HEK293 (cell line): ENCODE results near the gene DEF6.

Experiments
- CTCF ChIA-PET: fragments of 350-600 bp; formaldehyde crosslinking; extraction: SDS; loops from one replicate; lab custom pipeline; 2021; ENCODE audit warnings: antibody characterized with exemption; lab: Yijun Ruan, JAX
- POLR2A ChIA-PET: fragments of 300-600 bp; formaldehyde crosslinking; extraction: SDS; loops from one replicate; lab custom pipeline; 2020; ENCODE audit warnings: antibody characterized with exemption, inconsistent platforms; lab: Yijun Ruan, JAX
- H3K27ac ChIP-seq: fragments of 200-500 bp; sonication (Bioruptor generic); 2 replicates; pipeline ENCODE4 v1.5.1; 2014; ENCODE audit warnings: low read depth, low read length, control low read depth, inconsistent platforms; ENCODE audit errors: extremely low read depth
- H3K36me3 ChIP-seq, 2 experiments: fragments of 200-500 bp in 1 of 2; sonication (Bioruptor generic) in 1 of 2; 1 replicate in 1 of 2; 2 replicates in 1 of 2; pipeline ENCODE4 v1.5.1; 2014 to 2017; ENCODE audit warnings: inconsistent platforms in 2 of 2, low read length in 2 of 2; ENCODE audit not compliant: control insufficient read depth in 2 of 2, insufficient read depth in 1 of 2
- H3K4me1 ChIP-seq: fragments of 200-500 bp; sonication (Bioruptor generic); 2 replicates; pipeline ENCODE4 v1.5.1; 2014; ENCODE audit warnings: mild to moderate bottlenecking, low read length, inconsistent platforms; ENCODE audit not compliant: control insufficient read depth, insufficient read depth
- H3K4me3 ChIP-seq: 2 replicates; pipeline ENCODE4 v1.5.1; 2011; ENCODE audit warnings: low read depth, mild to moderate bottlenecking, control low read depth, low read length, moderate library complexity
- H3K9me3 ChIP-seq: fragments of 200-500 bp; sonication (Bioruptor generic); 2 replicates; pipeline ENCODE4 v1.5.1; 2014; ENCODE audit warnings: low read depth, low read length, inconsistent platforms; ENCODE audit not compliant: control insufficient read depth, insufficient read depth
- PRDM2 ChIP-seq: fragments of 450-650 bp; formaldehyde crosslinking; IDR thresholded peaks from 2 replicates; pipeline ENCODE4 v1.5.1; 2016; ENCODE audit warnings: missing biosample characterization, missing genetic modification characterization, borderline replicate concordance
- REPIN1 ChIP-seq: fragments of 450-650 bp; formaldehyde crosslinking; IDR thresholded peaks from 2 replicates; pipeline ENCODE4 v1.5.1; 2017; ENCODE audit warnings: missing biosample characterization, missing genetic modification characterization, low read depth
- REST ChIP-seq: fragments of 450-650 bp; formaldehyde crosslinking; IDR thresholded peaks from 2 replicates; pipeline ENCODE4 v1.5.1; 2016; ENCODE audit warnings: missing biosample characterization, missing genetic modification characterization
- SP2 ChIP-seq: fragments of 450-650 bp; formaldehyde crosslinking; IDR thresholded peaks from 2 replicates; pipeline ENCODE4 v1.5.1; 2016; ENCODE audit warnings: missing biosample characterization, missing genetic modification characterization
- WT1 ChIP-seq: fragments of 450-650 bp; formaldehyde crosslinking; IDR thresholded peaks from 2 replicates; pipeline ENCODE4 v1.5.1; 2016; ENCODE audit warnings: missing biosample characterization, missing genetic modification characterization
- ZBTB1 ChIP-seq: fragments of 450-650 bp; formaldehyde crosslinking; IDR thresholded peaks from 2 replicates; pipeline ENCODE4 v1.5.1; 2016; ENCODE audit warnings: missing biosample characterization, missing genetic modification characterization
- ZBTB10 ChIP-seq: fragments of 450-650 bp; formaldehyde crosslinking; IDR thresholded peaks from 2 replicates; pipeline ENCODE4 v1.5.1; 2016; ENCODE audit warnings: missing biosample characterization, missing genetic modification characterization
- ZBTB6 ChIP-seq: fragments of 450-650 bp; formaldehyde crosslinking; IDR thresholded peaks from 2 replicates; pipeline ENCODE4 v1.5.1; 2017; ENCODE audit warnings: missing biosample characterization, missing genetic modification characterization
- ZBTB8A ChIP-seq: fragments of 450-650 bp; formaldehyde crosslinking; IDR thresholded peaks from 2 replicates; pipeline ENCODE4 v1.5.1; 2016; ENCODE audit warnings: missing biosample characterization, missing genetic modification characterization
- ZFP69B ChIP-seq: fragments of 450-650 bp; formaldehyde crosslinking; IDR thresholded peaks from 2 replicates; pipeline ENCODE4 v1.5.1; 2016; ENCODE audit warnings: missing biosample characterization, missing genetic modification characterization
- ZNF266 ChIP-seq: fragments of 450-650 bp; formaldehyde crosslinking; IDR thresholded peaks from 2 replicates; pipeline ENCODE4 v1.5.1; 2016; ENCODE audit warnings: missing biosample characterization, missing genetic modification characterization, low read depth
- ZNF335 ChIP-seq: fragments of 450-650 bp; formaldehyde crosslinking; conservative IDR thresholded peaks from 2 replicates; pipeline ENCODE4 v1.5.1; 2016; ENCODE audit warnings: missing biosample characterization, missing genetic modification characterization
- ZNF394 ChIP-seq: fragments of 450-650 bp; formaldehyde crosslinking; IDR thresholded peaks from 2 replicates; pipeline ENCODE4 v1.5.1; 2016; ENCODE audit warnings: missing biosample characterization, missing genetic modification characterization, mild to moderate bottlenecking, moderate library complexity, borderline replicate concordance
- ZNF48 ChIP-seq: fragments of 450-650 bp; formaldehyde crosslinking; IDR thresholded peaks from 2 replicates; pipeline ENCODE4 v1.5.1; 2016; ENCODE audit warnings: missing biosample characterization, missing genetic modification characterization
- ZNF510 ChIP-seq: fragments of 450-650 bp; formaldehyde crosslinking; IDR thresholded peaks from 2 replicates; pipeline ENCODE4 v1.5.1; 2018; ENCODE audit warnings: mild to moderate bottlenecking, missing genetic modification characterization, missing biosample characterization; ENCODE audit not compliant: insufficient replicate concordance
- ZNF548 ChIP-seq: fragments of 450-650 bp; formaldehyde crosslinking; IDR thresholded peaks from 2 replicates; pipeline ENCODE4 v1.5.1; 2016; ENCODE audit warnings: missing biosample characterization, missing genetic modification characterization
- ZNF610 ChIP-seq: fragments of 450-650 bp; formaldehyde crosslinking; IDR thresholded peaks from 2 replicates; pipeline ENCODE4 v1.5.1; 2016; ENCODE audit warnings: missing biosample characterization, missing genetic modification characterization, borderline replicate concordance
- ZNF645 ChIP-seq: fragments of 450-650 bp; formaldehyde crosslinking; IDR thresholded peaks from 2 replicates; pipeline ENCODE4; 2016; ENCODE audit warnings: missing biosample characterization, missing genetic modification characterization
- ZXDB ChIP-seq: fragments of 450-650 bp; formaldehyde crosslinking; IDR thresholded peaks from 2 replicates; pipeline ENCODE4 v1.5.1; 2016; ENCODE audit warnings: missing biosample characterization, missing genetic modification characterization

Gene DEF6

GRCh38 chr6:35362200-35362599 lies 64.6 kb downstream of the DEF6 start:
- ChIA-PET CTCF (interaction anchor here (0.6 to 1.8 kb wide), 4 partner anchors 19 to 59 kb away, joined by 3 to 7 read pairs (median 4); no protein-coding TSS in a partner anchor), POLR2A (interaction anchor here (0.5 kb wide), 1 partner anchor 160 kb away, joined by 3 read pairs; no protein-coding TSS in a partner anchor)
- Histone ChIP-seq H3K4me1 (peaks cover 18% of the 10 kb centered on the region), H3K4me3 (no peak overlapping the region), H3K36me3 (peaks cover 0 to 3% of the 10 kb centered on the region in 2 experiments; a peak in 1 of 3 replicates), H3K27ac (no peak overlapping the region), H3K9me3 (no peaks in the 10 kb centered on the region)
- TF ChIP-seq ZNF394 (tag by site-specific recombination) = no peak
- TF ChIP-seq REST (tag by site-specific recombination) = peak; percentile 86

GRCh38 chr6:35363293-35363750 lies 65.7 kb downstream of the DEF6 start:
- no peaks in the 10 kb centered on the region for H3K9me3 ChIP-seq
- H3K36me3 ChIP-seq = peaks cover 0 to 2% of the 10 kb centered on the region in 2 experiments; a peak in 1 of 3 replicates
- ChIA-PET POLR2A (interaction anchor here (1.0 kb wide), 1 partner anchor 9 kb away, joined by 3 read pairs; no protein-coding TSS in a partner anchor), CTCF (interaction anchor here (0.7 to 2.2 kb wide), 4 partner anchors 19 to 86 kb away, joined by 3 to 13 read pairs (median 4); no protein-coding TSS in a partner anchor)
- H3K27ac ChIP-seq = peak overlapping the region; percentile 73
- H3K4me1 ChIP-seq = peaks cover 19% of the 10 kb centered on the region
- no peak overlapping the region for H3K4me3 ChIP-seq
- TF ChIP-seq ZNF645 = no peak
- TF ChIP-seq ZNF510 = no peak
- TF ChIP-seq ZBTB10 = no peak
- TF ChIP-seq PRDM2 = no peak
- no peak for TF ChIP-seq ZNF548 (tag by site-specific recombination)
- no peak for TF ChIP-seq ZNF266
- TF ChIP-seq ZNF335 (tag by site-specific recombination) = 0 out of 2 replicates have a peak, but pooled peaks have one; percentile 10
- TF ChIP-seq ZBTB8A (tag by site-specific recombination) = peak; percentile 22; the same call in 1 of the 2 replicates
- TF ChIP-seq REPIN1 = no peak
- peak; percentile 55 for TF ChIP-seq WT1 (tag by site-specific recombination)
- TF ChIP-seq ZFP69B (tag by site-specific recombination) = peak; percentile 98
- no peak for TF ChIP-seq ZNF48 (tag by site-specific recombination)
- TF ChIP-seq ZXDB (tag by site-specific recombination) = no peak
- peak; percentile 75; the same call in 1 of the 2 replicates for TF ChIP-seq ZNF610
- TF ChIP-seq SP2 (tag by site-specific recombination) = peak; percentile 91
- TF ChIP-seq ZBTB1 (tag by site-specific recombination) = no peak
- no peak for TF ChIP-seq ZBTB6 (tag by site-specific recombination)
